Stimulated activated CD4-positive, alpha-beta T cell treated with anti-CD3 and anti-CD28 coated beads, Interleukin-15, amount 100 ng/mL, for 48 hours (primary cell): Measurements from ENCODE around the gene NOVA2.
A peak's percentile ranks its signal among the peaks of the same experiment; 100 is the strongest.

Source experiments
- DNase-seq, 2 donors: peaks; one replicate each; pipeline ENCODE4 v3.0.0-alpha.2; 2020; ENCODE audit warnings: low read depth in 2 of 2

The NOVA2 gene

DNA sequence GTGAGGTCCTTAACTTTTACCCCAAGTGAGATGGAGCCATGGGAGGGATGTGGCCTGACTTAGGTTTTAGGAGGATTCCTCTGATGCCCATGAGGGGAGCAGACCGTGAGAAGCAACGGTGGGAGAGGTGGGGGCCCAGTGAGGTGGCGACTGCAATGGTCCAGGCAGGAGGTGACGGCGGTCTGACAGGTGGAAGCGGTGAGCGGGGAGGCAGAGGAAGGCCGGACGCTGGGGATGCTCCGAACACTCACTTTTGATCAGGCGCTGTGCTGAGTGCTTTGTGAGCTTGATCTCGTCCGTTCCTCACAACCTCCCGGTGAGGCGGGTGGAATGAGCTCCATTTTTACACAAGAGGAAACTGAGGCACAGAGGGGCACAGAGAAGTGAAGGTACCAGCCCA is 11.6 kb downstream of the NOVA2 start:
- no peak for DNase-seq

DNA sequence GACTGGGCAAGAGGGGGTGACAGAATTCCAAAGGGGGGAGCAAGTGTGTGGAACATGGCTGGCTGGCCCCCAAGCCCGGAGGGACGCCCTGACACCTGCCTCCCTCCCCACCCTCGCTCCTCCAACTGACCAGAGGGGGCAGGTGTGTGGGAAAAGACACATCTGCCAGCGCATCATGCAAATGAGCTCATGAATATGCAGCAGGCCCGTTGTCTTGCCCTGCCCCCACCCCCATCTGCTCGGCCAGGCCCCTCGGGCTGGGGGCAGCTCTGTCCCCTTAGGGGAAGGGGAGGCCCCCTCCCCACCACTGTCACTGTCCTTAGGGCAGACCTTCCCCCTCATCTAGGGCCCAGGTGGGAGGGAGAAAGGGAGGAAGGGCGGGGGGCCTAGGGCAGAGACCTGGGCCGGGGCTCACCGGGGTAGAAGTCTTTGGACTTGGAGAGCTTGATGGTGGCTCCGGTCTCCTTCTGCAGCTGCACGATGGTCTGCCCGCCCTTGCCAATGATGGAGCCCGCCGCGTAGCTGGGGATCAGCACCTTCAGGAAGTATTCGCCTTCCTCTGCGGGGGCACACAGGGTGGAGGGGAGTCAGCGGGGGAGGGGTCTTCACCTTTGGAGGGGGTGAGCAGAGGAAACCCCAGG is 12.9 kb downstream of the NOVA2 start:
- no peak for DNase-seq

DNA sequence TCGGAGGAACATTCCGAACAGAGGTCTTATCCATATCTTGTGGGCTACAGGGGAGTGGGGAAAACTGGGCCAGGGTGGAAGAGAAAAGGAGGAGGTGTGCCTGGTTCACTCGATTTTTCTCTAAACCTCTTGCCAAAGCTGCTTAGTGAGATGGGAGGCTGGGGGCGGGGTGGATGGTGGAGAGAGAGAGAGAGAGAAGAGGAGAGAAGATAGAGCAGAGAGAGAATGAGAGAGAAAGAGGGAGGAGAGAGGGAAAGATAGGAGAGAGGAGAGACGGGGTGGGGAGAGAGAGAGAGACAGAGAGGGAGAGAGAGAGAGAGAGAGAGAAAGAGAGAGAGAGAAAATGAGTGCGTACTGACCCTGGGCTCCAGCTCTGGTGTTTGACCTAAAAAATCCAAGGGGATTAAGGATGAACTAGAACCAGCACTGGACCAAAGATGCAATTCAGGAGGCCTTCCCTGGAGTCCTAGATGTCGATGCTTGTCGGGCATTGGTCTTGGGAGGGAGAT is 14.1 kb downstream of the NOVA2 start:
- no peak for DNase-seq

DNA sequence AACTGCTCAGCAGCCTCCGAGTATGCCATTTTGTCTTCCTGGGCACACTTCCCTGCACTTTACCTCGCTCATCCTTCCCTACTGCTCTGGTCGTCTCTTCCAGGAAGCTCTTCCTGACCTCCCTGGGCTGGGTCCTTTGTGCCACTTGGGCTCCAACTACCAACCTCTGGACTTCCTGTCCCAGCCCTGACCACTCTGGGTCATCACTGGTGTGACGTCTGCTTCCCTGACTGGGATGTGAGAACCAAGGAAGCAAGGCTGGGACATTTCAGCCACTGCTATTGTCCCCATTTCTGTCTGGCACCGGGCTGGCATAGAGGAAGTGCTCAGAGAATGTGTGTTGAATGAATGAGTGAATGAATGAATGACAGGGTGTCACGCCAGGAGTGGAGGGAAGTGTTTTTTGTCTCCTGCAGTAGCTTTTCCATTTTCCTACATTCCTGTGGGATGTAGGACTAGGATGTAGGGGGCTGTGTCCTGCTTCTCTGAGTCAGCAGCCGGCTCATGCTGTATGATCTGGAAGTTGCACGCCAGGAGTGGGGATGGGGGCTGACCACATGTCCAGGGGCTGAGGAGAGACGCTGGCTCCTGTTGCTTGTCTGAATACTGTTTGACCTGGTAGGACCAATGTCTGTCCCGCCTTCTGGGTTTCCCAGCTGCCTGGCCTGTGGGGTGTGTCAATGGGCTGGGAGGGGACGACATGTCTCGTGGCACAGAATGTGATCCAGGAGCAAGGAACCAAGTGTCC is 14.7 kb downstream of the NOVA2 start:
- no peak for DNase-seq

DNA sequence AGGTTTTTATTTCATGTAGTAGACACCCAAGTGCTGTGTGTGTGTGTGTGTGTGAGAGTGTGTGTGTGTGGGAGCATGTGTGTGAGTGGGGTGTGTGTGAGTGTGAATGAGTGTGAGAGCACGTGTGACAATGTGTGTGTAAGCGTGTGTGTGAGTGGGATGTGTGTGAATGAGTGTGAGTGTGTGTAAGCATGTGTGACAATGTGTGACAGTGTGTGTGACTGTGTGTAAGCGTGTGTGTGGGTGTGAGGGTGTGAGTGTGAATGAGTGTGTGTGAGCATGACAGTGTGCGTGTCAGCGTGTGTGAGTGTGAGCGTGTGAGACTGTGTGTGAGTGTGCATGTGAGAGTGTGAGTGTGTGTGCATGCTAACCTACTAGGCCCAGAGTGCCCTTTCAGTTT is 15.3 kb downstream of the NOVA2 start:
- DNase-seq: no peak

DNA sequence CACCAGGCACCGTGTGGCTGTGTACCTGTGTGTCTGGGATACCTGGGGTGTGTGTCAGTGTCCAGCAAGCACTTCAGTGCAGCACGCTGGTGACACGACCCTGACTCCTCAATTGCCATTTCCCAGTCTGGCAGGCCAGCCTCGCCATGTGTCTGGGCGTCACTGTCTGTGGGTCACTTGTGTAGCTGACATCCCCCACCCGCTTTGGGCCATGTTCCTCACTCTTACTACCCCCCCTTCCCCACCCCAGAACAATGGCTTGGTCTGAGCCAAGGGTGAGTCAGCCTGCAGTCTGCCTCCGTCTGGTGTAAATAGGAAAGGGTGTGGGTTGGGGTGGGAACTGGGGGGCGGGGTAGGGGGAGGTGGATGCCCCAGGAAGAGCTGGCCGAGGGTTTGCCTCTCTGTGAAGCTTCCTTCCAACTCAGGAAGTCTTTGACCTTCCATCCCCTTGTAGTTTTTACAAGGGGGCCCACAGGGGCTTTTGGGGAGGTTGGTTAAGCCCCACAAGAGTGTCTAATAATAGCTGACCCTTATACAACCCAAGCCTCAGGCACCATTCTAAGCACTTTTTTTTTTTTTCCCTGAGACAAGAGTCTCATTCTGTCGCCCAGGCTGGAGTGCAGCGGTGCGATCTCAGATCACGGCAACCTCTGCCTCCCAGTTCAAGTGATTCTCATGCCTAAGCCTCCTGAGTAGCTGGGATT is 17.6 kb downstream of the NOVA2 start:
- DNase-seq: no peak

DNA sequence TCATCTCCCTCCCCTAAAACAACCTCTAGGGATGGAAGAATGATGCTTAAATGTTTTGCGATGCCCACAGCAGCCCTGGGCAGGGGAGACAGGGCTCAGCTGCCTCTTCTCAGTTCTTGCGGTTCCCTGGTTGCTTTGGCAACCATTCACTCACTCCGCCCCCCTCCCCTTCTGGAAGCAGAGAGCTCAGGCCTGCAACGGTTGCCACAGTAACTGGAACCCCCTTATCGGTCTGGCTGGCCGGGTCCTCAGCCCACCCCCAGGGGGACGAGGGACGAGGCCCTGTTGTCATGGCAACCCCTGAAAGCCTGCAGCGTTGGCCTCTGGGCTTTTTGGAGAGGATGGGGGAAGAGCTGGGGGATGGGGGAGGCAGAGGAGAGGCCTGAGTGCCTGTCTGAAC is 19.5 kb downstream of the NOVA2 start:
- DNase-seq: no peak

DNA sequence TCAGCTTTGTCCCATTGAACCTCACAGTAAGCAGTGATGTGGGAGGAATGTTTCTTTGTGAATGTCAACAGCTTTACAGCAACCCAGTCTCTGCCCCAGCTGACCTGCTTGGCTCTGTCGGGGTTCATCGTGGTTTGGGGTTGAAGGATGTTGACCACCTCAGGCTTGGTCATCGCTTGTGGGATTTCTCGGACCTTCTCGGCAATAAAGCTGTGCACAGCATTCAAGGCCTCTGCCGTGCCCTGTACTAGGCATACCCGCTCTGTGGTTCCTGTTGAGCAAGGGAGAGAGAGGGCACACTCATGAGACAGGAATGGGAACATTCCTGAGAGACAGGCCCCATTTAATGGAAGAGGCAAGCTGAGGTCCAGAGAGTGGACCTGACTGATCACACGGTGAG is 20.0 kb downstream of the NOVA2 start:
- DNase-seq: no peak

DNA sequence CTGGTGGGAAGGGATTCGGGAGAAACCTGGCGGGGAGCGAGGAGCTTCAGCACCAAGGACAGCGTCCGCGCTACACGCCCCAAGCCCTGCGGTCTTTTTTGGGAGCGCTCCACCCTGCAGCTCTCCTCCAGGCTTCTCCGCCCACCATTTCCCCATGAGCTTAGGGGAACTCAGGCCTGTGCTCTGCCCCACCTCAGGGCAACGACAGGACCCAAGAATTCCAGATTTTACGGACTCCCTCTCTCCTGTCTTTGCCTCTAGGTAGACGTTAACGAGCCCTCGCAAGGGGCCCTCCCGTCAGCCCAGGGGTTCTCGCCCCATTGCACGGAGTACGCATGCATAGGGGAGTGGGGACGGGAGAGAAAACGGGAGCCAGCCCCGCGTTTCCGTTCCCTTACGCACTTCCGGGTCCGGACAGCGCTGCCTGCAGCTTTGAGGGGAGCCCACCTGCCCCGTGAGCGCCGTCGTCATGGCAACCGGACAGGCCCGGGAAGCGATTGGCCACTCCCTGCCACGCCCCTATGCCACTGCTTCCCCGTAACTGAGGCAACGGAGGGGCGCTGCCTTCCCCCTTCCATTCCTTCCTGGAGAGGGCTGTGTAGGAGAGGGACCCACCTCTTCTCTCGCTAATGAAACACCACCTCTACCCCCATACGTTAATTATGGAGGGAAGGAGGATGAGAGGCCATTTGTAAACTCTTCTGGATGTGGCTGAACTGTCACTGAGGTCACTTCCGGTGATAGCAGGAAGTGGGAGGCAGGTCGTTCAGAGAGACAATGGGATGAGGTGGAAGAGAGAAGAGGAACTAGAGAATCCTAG is 20.8 kb downstream of the NOVA2 start:
- no peak for DNase-seq

DNA sequence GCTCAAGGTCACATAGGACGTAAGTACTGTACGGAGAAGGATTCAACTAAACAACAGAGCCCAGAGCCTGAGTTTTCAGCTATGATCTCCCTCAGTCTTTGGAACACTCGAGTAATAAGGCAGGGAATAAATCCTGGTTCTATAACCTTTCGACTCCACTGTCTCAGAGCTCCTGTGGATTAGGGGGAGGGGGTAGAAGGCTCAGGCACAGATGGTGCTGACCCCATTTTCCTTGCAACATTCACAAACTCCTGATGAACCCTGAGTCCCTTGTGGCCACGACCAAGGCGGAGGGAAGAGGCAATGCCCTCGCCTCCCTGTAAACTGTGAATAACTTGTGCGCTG is 21.4 kb downstream of the NOVA2 start:
- no peak for DNase-seq

DNA sequence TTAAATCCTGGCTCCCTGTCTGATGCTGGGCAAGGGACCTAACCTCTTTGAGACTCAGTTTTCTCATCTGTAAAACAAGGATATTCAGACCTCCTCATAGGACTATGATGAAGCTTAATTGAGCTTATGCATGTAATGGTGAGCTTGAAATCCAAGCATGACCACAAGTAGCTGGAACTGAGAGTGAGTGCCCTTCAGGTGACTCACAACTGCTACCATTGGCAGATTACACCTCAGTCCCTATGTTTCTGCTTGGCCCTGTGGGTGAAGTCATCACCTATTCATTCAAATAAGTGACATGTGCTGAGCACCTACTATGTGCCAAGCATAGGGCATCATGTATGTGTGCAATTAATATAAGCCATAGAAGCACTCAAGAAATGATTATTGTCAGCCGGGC is 25.7 kb downstream of the NOVA2 start:
- no peak for DNase-seq

DNA sequence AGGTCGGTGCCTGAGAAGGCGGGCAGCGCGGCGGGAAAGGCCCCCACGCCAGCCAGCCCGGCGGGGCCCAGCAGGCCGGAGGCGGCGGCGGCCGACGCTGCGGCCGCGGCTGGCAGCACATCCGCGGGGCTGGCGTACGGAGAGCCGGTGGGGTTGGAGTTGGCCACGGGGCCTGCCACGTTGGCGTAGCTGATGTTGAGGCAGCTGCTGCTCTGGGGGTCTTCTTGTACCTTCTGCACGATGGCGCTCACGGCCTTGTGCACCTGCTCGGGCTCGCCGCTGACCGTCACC is 33.2 kb downstream of the NOVA2 start:
- DNase-seq: no peak

DNA sequence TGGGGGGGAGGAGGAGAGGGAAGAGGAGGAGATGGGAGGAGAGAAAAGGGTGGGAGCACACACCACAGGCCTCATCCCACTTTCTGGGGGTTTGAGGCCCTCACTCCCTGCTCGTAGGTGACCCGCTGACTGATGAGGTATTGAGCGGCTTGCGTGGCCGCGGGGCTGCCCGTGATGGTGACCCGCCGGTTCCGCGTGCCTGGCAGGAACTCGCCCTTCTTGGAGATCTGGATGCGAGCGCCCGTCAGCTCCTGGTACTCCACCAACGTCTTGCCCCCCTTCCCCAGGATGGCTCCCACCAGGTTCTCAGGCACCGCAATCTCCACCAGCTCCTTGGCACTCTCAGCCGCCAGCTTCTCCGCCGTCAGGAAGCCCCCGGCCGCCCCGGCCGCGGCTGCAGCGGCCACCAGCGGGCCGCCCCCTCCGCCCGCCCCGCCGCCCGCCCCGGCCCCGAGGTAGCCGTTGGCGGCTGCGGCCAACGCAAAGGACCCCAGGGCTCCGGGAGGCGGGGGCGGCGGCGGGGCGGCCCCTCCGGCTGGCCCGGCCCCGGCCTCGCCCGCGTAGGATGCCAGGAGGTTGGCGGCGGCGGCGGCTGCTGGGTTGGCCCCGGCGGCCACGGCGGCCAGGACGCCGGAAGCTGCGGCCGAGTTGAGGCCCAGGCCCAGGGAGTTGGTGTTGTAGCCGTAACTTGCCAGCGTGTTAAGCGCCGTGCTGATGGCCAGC is 33.7 kb downstream of the NOVA2 start:
- DNase-seq: no peak

DNA sequence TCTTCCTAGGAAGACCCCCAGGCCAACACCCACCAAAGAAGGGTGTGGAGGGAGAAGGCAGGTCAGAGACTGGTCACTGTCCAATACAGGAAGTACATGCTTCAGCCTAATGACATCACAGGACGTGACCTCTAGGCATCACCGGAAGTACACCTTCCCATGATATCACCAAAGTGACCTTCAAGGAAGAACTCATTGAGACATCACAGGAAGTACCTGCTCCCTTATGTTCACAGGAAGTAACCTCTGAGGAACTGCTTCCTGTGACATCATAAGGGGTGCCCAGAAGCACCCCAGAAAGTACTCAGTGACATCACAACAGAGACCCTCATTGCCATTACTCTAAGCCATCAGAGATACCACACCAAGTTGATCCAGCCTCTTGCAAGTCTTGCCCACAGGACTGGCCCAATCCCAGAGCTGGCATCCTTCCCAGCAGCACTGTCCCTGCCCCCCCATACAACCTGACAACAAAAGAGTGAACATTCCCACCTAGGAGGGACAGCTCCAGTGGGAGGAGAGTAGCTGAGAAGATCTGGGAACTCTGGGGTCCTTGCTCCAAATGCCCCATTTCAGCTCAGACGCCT is 34.8 kb downstream of the NOVA2 start:
- no peak for DNase-seq

DNA sequence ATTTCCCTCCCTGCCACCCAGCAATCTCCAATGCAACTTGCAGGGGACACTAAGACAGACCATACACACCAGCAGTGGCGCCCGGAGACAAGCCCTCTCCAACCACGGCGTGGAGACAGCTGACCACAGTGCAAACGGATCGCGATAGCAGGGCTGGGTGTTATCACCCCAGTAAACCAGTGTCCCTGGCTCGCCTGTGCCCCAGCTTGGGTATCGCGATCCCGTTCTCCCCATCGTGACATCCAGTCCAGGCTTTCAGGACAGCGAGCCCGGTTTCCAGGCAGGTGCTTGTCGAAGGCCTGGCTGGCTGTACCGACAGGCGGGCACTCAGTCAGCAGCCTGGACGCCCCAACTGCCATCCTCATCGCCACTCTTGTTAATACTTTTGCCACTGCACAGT is 38.4 kb downstream of the NOVA2 start:
- no peak for DNase-seq

DNA sequence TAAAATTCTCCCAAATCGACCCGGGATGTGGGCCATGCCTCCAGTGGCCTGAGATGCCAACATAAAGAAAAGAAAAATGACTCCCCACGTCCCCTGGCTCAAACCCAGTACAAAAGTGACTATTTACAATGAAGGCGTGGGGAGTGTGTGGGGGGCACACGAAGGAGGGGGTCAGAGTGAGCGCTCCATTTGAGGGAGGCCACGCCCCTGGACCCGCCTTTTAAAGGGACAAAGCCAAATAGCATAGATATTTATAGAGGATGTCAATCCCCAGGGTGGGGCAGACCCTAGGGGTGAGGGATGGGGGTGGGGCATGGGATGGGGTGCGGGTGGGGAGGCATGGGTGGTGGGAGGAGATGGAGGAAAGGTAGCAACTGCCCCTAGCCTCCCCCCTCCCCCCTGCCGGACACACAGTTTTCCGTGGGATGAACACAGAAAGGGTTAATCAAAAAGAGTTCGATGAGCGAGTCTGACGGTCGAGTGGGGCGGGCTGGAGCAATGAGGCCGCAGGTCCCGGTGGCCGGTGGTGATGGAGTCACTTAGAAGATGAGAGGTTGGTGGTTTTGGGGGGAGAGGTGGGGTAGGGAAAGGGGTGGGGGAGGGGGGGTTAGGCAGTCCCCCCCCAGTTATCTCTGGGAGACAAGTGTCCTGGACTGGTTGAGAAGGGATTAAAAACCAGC is 39.0 kb downstream of the NOVA2 start:
- DNase-seq: no peak

DNA sequence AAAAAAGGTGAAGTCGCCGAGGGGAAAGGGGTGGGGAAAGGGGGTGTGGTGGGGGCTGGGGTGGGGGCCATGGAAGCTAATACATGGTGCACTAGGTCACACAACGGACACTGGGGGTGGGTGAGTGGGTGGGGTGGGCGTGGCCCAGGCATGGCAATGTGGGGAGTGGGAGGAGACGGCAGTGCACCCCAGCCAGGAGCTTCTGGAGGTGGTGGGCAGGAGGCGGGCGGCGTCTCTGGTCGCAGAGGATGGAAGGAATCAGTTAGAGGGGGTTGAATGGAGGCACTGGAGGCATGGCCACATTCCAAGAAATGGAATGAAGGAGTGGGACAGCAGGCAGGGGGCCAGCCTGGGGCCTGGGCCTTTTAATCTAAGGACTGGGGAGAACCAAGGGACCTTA is 39.9 kb downstream of the NOVA2 start:
- DNase-seq: no peak

DNA sequence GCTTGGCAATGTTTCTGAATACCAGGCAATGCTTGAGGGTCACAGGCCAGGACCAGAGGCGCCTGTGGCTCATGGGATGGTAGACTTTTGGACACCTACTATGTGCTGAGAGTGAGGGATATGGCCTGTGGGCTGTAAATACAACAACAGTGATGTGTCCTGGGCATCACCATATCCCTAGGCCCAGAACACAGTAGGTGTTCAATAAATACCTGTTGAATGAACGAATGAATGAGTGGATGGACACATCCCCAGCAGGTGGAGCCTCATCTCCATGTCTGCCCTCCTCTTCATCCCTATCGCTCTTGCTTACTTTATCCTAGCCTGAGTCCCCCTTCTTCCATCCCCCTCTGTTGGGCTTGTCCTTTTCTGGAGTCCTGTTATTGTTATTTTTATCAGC is 42.6 kb downstream of the NOVA2 start:
- DNase-seq: no peak

DNA sequence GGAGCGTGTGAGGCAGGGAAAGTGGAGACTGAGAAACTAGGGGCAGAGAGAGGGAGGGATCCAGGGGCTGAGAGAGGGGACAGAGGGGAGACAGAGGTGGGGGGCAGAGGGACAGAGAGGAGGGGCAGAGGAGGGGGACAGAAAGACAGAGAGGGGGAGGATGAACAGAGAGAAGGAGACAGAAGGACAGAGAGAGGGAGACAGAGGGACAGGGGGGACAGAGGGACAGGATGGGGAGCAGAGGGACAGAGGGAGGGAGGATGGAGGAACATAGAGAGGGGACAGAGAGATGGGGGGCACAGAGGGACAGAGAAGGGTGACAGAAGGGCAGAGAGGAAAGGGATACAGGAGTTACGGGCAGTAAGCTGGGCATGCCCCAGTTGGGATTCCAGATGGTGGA is 44.4 kb downstream of the NOVA2 start:
- DNase-seq: no peak

DNA sequence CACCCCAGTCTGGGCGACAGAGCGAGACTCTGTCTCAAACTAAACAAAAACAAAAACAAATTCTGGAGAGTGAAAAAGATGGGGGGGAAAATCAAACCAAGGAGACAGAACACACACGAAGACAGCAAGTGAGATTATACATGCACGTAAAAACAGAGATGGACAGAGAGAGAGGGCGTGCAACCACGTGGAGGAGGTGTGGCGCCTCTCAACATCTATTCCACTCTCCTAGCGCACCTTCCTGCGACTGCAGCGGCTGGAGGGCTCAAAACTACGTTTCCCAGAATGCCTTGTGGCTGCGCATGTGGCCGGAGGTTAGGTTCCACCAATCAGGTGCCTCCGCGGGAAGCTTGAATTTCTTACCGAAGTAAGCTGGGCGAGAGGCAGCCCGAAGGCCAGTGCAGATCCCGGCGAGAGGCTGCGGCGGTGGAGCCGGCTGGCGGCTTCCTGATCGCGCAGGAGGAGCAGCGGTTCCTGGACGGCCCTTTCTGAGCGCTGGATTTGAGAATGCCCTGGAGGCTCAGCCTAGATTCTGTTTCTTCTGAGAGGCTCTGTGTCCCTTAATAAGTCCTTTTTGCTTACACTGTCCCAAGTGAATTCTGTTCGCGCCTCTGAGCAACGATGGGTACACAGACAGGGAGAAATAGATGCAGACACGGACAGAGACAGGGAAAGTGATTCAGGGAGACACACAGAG is 46.0 kb downstream of the NOVA2 start:
- peak; percentile 83 to 87 for DNase-seq
